Parathyroid adenoma (tissue), 2 donors: ENCODE measurements around the gene PRICKLE1.

ENCODE experiments used
- H2AFZ ChIP-seq: fragments of 300-600 bp; sonication (generic); one replicate; pipeline ENCODE4 v1.7.0; 2017; ENCODE audit warnings: antibody characterized with exemption, mild to moderate bottlenecking
- H3K27ac ChIP-seq: fragments of 300-600 bp; sonication (generic); one replicate; pipeline ENCODE4 v1.7.0; 2017
- H3K27me3 ChIP-seq: fragments of 300-600 bp; sonication (generic); one replicate; pipeline ENCODE4 v1.7.0; 2017; ENCODE audit warnings: low read length; ENCODE audit not compliant: control insufficient read depth, insufficient read depth
- H3K36me3 ChIP-seq: fragments of 300-600 bp; sonication (generic); one replicate; pipeline ENCODE4 v1.7.0; 2017; ENCODE audit warnings: low read length; ENCODE audit not compliant: control insufficient read depth, insufficient read depth
- H3K4me1 ChIP-seq: fragments of 300-600 bp; sonication (generic); one replicate; pipeline ENCODE4 v1.7.0; 2017; ENCODE audit warnings: control low read depth
- H3K4me2 ChIP-seq: fragments of 300-600 bp; sonication (generic); one replicate; pipeline ENCODE4 v1.7.0; 2017; ENCODE audit warnings: low read length
- H3K4me3 ChIP-seq: fragments of 300-600 bp; sonication (generic); one replicate; pipeline ENCODE4 v1.7.0; 2017; ENCODE audit warnings: low read depth, low read length
- H3K79me2 ChIP-seq: fragments of 300-600 bp; sonication (generic); one replicate; pipeline ENCODE4 v1.7.0; 2017; ENCODE audit warnings: control low read depth
- H3K9ac ChIP-seq: fragments of 300-600 bp; sonication (generic); one replicate; pipeline ENCODE4 v1.7.0; 2017; ENCODE audit warnings: mild to moderate bottlenecking
- H3K9me3 ChIP-seq: fragments of 300-600 bp; sonication (generic); one replicate; pipeline ENCODE4 v1.7.0; 2017; ENCODE audit warnings: low read length; ENCODE audit not compliant: control insufficient read depth
- TF ChIP-seq, protein P1 (sequence below): fragments of 300-600 bp; sonication (generic); IDR thresholded peaks from one replicate; pipeline ENCODE4 v1.7.0; 2017; ENCODE audit warnings: antibody characterized with exemption, mild to moderate bottlenecking
- donor health status: primary hyperparathyroidism.

The PRICKLE1 gene

DNA sequence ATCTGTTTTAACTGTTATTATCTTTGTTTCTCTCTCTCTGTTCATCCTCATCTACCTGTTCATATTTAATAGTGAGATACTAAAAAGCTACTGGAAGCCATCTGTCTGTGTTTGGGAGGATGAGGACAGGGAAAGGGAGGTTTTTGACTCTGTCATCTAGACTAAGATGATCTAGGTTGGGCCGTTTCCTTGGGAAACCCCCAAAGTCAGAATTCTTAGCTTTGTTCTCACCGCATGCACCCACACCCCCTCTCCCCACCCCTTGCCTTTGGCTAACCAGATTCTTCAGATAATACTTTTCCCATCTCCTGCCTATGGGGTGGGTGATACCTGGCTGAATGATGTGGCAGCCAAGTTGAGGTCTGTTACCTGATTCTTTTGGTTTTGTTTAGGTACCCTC lies 73.0 kb downstream of the PRICKLE1 start:
- H3K4me3 ChIP-seq = no peak overlapping the region
- TF ChIP-seq, protein P1, sequence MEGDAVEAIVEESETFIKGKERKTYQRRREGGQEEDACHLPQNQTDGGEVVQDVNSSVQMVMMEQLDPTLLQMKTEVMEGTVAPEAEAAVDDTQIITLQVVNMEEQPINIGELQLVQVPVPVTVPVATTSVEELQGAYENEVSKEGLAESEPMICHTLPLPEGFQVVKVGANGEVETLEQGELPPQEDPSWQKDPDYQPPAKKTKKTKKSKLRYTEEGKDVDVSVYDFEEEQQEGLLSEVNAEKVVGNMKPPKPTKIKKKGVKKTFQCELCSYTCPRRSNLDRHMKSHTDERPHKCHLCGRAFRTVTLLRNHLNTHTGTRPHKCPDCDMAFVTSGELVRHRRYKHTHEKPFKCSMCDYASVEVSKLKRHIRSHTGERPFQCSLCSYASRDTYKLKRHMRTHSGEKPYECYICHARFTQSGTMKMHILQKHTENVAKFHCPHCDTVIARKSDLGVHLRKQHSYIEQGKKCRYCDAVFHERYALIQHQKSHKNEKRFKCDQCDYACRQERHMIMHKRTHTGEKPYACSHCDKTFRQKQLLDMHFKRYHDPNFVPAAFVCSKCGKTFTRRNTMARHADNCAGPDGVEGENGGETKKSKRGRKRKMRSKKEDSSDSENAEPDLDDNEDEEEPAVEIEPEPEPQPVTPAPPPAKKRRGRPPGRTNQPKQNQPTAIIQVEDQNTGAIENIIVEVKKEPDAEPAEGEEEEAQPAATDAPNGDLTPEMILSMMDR = no peak
- no peak overlapping the region for H2AFZ ChIP-seq
- H3K4me1 ChIP-seq = no peaks in the 10 kb centered on the region
- H3K27me3 ChIP-seq = no peaks in the 10 kb centered on the region
- no peak overlapping the region for H3K9ac ChIP-seq
- H3K9me3 ChIP-seq = no peaks in the 10 kb centered on the region
- no peaks in the 10 kb centered on the region for H3K79me2 ChIP-seq
- no peak overlapping the region for H3K27ac ChIP-seq
- H3K4me2 ChIP-seq = no peak overlapping the region
- no peaks in the 10 kb centered on the region for H3K36me3 ChIP-seq

DNA sequence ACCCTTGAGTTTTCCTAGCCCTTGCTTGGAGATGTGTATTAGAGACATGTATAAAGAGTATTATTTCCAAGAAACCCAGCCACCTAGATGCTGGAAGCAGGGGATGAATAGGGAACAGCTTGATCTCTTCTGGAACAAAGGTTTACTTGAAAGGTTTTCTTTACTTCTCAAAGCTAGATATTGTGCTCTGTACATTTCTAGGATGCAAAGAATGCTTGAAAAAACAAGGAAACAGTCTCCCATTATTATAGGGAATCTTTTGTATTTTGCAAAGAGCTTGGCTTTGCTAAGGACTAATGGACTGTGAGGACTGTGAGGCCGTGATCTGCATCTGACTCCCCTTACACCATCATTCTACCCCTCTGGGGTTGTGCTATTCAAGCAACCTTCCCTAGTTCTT lies 77.9 kb downstream of the PRICKLE1 start:
- TF ChIP-seq, protein P1 = no peak
- H3K9me3 ChIP-seq = no peaks in the 10 kb centered on the region

DNA sequence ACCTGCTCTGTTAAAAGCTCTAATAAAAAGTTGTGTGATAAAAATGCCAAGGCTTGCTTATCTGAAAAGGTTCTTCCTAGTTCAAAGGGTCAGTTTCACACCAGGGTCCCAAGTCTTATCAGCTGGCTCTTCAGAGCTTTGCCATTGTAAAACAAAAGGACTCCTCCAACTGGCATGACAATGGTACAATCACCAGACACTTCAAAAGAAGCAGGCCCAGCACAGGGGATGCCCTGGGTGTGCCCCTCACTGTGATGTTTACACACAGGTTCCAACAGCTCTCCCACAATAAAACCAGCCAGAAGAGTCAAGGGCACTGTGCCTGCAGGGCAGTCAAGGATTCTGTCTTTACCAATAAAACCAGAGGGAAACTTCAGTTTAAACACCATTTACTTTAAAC lies 78.7 kb downstream of the PRICKLE1 start:
- H3K9me3 ChIP-seq = no peaks in the 10 kb centered on the region
- no peaks in the 10 kb centered on the region for H3K4me1 ChIP-seq
- no peak overlapping the region for H3K9ac ChIP-seq

More for the DNA sequence above, 77.9 kb downstream of the PRICKLE1 start:
- H3K9ac ChIP-seq = no peak overlapping the region
- no peak overlapping the region for H3K4me3 ChIP-seq
- no peaks in the 10 kb centered on the region for H3K79me2 ChIP-seq
- no peaks in the 10 kb centered on the region for H3K27me3 ChIP-seq
- no peaks in the 10 kb centered on the region for H3K36me3 ChIP-seq
- H3K4me2 ChIP-seq = no peak overlapping the region
- no peaks in the 10 kb centered on the region for H3K4me1 ChIP-seq
- H2AFZ ChIP-seq = no peak overlapping the region
- no peak overlapping the region for H3K27ac ChIP-seq

DNA sequence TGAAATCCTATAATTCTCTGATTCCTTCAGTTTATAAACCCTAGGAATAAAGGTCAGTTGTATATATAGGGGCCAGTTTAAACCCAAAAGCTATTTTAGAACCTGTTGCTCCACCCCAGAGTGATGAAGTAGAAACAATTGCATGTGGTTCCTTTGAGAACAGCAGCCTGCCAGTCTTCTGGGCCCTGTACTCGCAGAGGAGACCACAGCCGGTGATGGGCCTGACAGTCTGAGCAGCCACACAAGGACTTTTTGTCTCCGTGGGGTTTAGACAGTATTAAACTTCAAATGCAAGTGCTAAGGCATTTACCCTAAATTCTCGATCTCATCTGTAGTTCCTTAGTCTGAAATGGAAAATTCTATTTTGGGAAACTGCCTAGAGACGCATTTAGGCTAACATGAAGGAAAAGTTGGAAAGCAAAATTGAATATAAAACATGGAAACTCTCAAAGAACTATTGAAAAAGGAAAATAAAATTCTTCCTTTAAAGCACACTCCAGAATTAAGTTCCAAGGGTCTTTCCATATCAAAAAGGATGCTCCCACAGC lies 80.6 kb downstream of the PRICKLE1 start:
- no peak overlapping the region for H3K27ac ChIP-seq

More for the DNA sequence above, 78.7 kb downstream of the PRICKLE1 start:
- Histone ChIP-seq H3K4me2 (no peak overlapping the region), H3K27ac (no peak overlapping the region), H3K4me3 (no peak overlapping the region), H3K27me3 (no peaks in the 10 kb centered on the region), H2AFZ (no peak overlapping the region), H3K36me3 (no peaks in the 10 kb centered on the region), H3K79me2 (no peaks in the 10 kb centered on the region)
- TF ChIP-seq, protein P1 = no peak

More for the DNA sequence above, 80.6 kb downstream of the PRICKLE1 start:
- TF ChIP-seq, protein P1 = no peak
- Histone ChIP-seq H3K4me1 (no peaks in the 10 kb centered on the region), H3K79me2 (no peaks in the 10 kb centered on the region), H3K9me3 (no peaks in the 10 kb centered on the region), H3K27me3 (no peaks in the 10 kb centered on the region), H2AFZ (no peak overlapping the region), H3K4me3 (no peak overlapping the region), H3K36me3 (no peaks in the 10 kb centered on the region), H3K9ac (no peak overlapping the region), H3K4me2 (no peak overlapping the region)
